ENCODE results near the gene PDE4D. TPM values are rescaled to one million over a fixed set of nuclear protein-coding genes. Genes with fewer than 3 reads are reported as not detected.

The PDE4D gene
- total and polyA plus RNA-seq, 3 donors from 2014 or later: 7.8 to 13.9 (median 8.7) TPM

GRCh38 chr5:59206132-59206581 is 687.4 kb downstream of the PDE4D start:
- Histone ChIP-seq H3K27ac (no peak overlapping the region), H3K9me3 (no peaks in the 10 kb centered on the region), H3K4me1 (no peaks in the 10 kb centered on the region), H3K27me3 (no peaks in the 10 kb centered on the region), H3K4me3 (no peak overlapping the region), H3K36me3 (ENCODE audit: low read depth, missing control alignments) (no peaks in the 10 kb centered on the region)
- TF ChIP-seq CTCF (IDR thresholded peaks at IDR 0.05): no peak
- no peak for TF ChIP-seq POLR2A (IDR thresholded peaks at IDR 0.05)
- no peak for DNase-seq
- intact Hi-C loops (cut with DNase I; ENCODE audit: low total_unique reads): no loop called here
- WGBS, 2 donors: 71 to 89% methylated on average over 1 of the region's 1 CpG

GRCh38 chr5:59204114-59204897 is 689.2 kb downstream of the PDE4D start:
- Histone ChIP-seq H3K36me3 (ENCODE audit: low read depth, missing control alignments) (no peaks in the 10 kb centered on the region), H3K4me3 (no peak overlapping the region), H3K4me1 (no peaks in the 10 kb centered on the region), H3K27ac (no peak overlapping the region), H3K27me3 (no peaks in the 10 kb centered on the region), H3K9me3 (no peaks in the 10 kb centered on the region)
- intact Hi-C loops (cut with DNase I; ENCODE audit: low total_unique reads): no loop called here
- no peak for DNase-seq
- WGBS, 2 donors: 68 to 76% methylated on average over 5 of the region's 5 CpGs
- TF ChIP-seq CTCF (IDR thresholded peaks at IDR 0.05): no peak
- no peak for TF ChIP-seq POLR2A (IDR thresholded peaks at IDR 0.05)

- Histone ChIP-seq H3K36me3 (ENCODE audit: low read depth, missing control alignments) (no peaks in the 10 kb centered on the region), H3K27me3 (no peaks in the 10 kb centered on the region), H3K4me3 (no peak overlapping the region), H3K4me1 (no peaks in the 10 kb centered on the region), H3K27ac (no peak overlapping the region), H3K9me3 (no peaks in the 10 kb centered on the region)
- TF ChIP-seq POLR2A (IDR thresholded peaks at IDR 0.05) (no peak), CTCF (IDR thresholded peaks at IDR 0.05) (no peak)
- no peak for DNase-seq
- intact Hi-C loops (cut with DNase I; ENCODE audit: low total_unique reads): no loop called here
- WGBS, 2 donors: 61 to 73% methylated on average over 7 of the region's 7 CpGs
These were observed 693.7 kb downstream of the PDE4D start for GRCh38 chr5:59199868-59200267.

- DNase-seq: no peak
- TF ChIP-seq CTCF (IDR thresholded peaks at IDR 0.05) (no peak), POLR2A (IDR thresholded peaks at IDR 0.05) (no peak)
- Histone ChIP-seq H3K27me3 (no peaks in the 10 kb centered on the region), H3K27ac (no peak overlapping the region), H3K36me3 (ENCODE audit: low read depth, missing control alignments) (no peaks in the 10 kb centered on the region), H3K4me3 (no peak overlapping the region), H3K9me3 (no peaks in the 10 kb centered on the region), H3K4me1 (no peaks in the 10 kb centered on the region)
- WGBS, 2 donors: 83 to 91% methylated on average over 1 of the region's 1 CpG
- intact Hi-C loops (cut with DNase I; ENCODE audit: low total_unique reads): no loop called here
These were observed 694.7 kb downstream of the PDE4D start for GRCh38 chr5:59198832-59199231.

GRCh38 chr5:59198365-59198764 is 695.2 kb downstream of the PDE4D start:
- Histone ChIP-seq H3K4me1 (no peaks in the 10 kb centered on the region), H3K27me3 (no peaks in the 10 kb centered on the region), H3K36me3 (ENCODE audit: low read depth, missing control alignments) (no peaks in the 10 kb centered on the region), H3K27ac (no peak overlapping the region), H3K9me3 (no peaks in the 10 kb centered on the region), H3K4me3 (no peak overlapping the region)
- TF ChIP-seq POLR2A (IDR thresholded peaks at IDR 0.05) (no peak), CTCF (IDR thresholded peaks at IDR 0.05) (no peak)
- 89 to 94% methylated on average over 2 of the region's 2 CpGs for WGBS, 2 donors
- intact Hi-C loops (cut with DNase I; ENCODE audit: low total_unique reads): no loop called here
- DNase-seq: no peak
